NOMO-1 treated with dmso at 0.1 percent for 144 hours (cell line): ENCODE measurements around the gene PPP2R2C.

Experiments used
- DNase-seq: peaks from one replicate; lab custom pipeline; 2025; ENCODE audit not compliant: unreplicated experiment; lab: John Stamatoyannopoulos, UW

Gene PPP2R2C

DNA sequence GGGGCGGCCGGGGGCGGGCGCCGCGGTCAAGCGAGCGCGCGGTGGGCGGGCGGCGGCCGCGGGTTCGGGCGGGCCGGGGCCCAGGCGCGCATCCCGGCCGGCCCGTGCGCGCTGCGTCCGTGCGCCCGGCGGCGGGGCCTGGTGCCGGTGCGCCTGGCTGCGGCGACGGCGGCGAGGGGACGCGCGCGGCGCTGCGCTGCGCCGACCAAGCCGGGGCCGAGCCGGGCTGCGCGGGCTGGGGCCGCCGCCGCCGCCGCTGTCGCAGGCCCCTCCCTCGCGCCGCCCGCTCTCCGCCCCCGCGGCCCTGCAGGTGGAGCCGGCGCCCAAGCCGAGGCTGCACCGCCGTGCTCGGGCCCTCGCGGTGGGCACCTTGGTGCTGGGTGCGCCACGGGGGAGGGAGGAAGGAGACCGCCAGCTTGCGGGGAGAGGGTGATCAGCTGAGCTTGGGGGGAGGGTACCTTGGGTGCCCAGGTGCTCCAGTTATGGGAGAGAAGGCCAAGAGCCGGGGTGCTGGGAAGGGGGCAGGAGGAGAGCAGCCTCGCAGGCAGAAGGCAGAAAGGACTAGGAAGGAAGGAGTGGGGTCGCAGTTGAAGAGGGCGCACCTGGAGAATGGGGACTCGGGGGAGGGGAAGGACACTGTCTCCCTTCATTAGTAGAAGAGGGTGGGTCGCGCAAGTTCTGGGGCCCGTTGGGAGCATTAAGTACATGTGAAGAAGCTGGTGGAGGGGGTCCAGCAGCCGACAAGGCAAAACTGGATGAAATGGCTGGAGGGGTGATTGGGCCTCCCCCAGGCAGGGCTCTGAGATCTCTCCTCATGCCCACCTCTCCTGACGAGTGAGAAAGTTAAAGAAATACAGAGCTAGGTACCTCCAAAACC lies at the start of gene PPP2R2C:
TSS of gene PPP2R2C (minus strand) at position 228 of the 877 bp plus-strand sequence. CDS start 385 bp downstream, outside the sequence.
- DNase-seq, result no peak

DNA sequence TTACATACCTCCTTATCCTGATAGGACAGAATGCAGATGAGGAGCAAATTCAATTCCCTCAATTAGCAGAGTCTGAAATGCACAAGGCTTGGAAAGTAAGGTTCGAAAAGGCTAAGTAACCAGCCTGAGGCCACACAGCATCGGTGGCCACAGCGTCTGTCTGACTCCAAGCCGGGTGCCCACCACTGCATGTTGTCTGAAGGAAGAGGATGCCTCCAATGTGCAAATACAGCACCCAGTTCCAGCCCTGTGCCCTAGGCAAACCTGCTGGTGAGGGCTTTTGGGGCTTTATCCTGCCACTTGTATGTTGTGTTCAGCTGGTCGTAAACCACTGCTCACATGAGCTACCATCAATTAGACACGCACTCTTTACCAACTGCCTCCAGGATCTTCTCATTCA lies 48.6 kb upstream of the PPP2R2C start:
- DNase-seq, result no peak

DNA sequence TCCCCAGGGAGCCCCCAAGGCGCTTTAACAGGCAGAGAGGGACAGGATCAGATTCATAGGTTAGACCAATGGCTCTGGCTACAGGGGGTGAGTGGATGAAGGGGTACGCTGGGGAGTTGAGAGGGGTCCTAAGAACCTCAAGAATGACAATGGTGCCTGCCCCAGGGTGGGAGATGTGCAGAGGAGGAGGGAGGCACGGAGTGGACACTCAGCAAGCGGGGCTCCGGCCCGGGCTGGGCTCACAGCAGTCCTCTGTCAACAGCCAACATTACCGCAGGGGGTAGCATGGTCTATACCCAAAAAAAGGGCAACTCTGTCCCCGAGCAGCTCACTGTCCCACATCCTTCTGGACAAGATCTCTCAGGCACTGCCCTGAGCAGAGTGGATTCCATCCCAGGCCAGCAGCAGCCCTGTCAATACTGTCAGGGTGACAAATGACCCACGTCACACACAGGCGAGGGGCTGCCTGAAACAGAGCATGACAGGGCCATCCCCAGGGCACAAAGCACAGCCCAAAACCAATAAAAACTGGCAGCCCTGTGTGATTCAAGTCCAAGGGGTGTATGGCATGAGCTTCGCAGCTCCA lies 47.7 kb upstream of the PPP2R2C start:
- no peak for DNase-seq

DNA sequence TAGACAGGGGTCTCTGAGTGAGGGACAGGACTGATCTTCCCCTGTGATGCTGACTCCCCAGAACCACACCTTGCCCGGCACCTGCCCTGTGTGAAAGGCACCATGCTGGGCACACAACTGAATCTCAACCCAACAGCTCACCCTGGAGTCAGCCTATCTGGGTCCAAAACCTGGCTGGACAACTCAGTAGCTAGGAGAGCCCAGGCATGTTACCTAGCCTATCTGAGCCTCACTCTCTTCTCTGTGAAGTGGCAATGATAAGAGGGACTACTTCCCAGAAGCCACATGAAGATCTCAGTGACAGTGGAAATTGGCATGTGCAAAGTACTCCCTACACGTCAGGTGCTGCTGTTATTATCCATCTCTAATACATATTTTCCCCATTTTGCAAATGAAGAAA lies 44.8 kb upstream of the PPP2R2C start:
- DNase-seq, result no peak

DNA sequence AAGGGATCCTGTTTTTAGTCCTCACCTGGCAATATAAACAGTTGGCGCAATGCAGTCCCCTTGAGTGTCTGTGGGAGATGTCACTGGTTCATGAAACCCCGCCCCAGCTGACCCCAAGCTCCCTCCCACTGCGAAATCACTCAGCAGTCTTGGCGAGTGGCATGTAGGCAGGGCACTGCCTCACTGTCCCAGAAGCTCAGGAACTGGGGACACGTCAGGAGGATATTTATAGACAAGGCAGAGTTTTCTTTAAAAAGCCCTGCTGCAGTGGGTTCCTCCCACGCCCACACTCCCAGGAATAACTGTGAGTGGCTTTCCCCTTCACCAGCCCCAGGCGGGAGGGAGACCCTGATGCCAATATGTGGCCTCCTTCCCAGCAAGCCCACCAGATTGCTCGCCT lies 44.3 kb upstream of the PPP2R2C start:
- no peak for DNase-seq

DNA sequence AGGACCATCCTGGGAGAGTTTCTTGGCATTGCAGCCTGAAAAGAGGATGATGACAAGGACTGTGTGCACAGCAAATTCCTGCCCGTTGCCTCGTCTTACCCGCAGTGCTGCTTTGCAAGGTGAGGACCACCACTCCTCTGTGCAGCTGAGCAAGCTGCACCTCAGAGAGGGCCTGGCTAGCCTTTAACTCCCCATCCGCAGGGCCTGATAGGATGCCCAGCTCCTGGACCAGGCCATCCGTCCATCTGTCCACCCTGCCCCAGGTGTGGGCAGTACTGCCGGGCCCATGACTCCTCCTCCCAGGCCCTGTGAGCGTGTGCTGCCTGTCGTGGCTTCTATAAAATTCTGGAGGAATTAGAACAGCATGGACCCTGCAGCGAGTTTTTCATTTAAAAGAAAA lies 43.9 kb upstream of the PPP2R2C start:
- DNase-seq, result no peak

DNA sequence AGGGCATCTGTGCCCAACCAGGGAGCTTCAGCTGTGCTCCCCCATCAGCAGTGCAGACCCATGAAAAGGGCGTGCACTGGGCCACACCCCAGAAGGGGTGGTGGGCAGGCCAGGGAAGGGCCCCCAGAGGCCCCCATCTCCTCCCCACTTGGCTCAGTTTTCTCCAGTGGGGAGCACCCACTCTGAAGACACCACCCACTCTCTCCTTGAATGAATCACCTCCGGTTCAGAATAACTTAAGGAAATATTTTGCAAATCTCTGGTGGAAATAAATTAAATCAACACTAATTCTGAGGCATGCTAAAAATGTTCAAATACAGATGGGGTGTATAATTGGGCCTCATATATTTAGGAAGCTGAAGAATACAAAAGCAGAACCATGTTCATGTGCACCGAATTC lies 41.3 kb upstream of the PPP2R2C start:
- DNase-seq, result no peak

DNA sequence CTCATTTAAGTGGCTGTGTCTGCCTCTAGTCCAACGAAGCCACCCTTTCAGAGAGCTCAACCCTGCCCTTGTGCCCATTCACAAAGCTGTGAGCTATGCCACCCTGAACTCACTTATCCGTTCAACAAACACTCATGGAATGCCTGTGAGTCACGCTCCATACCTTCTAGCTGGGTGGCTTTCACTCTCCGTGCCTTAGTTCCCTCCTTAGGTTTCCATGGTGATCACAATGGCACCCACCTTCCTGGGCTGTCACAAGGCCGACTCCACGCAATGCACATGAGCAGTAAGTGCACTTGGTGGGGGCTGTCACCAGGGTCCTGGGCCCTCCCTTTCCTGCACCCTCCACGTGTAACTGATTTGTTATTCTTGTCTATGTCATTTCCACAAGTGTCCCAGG lies 37.2 kb upstream of the PPP2R2C start:
- no peak for DNase-seq

DNA sequence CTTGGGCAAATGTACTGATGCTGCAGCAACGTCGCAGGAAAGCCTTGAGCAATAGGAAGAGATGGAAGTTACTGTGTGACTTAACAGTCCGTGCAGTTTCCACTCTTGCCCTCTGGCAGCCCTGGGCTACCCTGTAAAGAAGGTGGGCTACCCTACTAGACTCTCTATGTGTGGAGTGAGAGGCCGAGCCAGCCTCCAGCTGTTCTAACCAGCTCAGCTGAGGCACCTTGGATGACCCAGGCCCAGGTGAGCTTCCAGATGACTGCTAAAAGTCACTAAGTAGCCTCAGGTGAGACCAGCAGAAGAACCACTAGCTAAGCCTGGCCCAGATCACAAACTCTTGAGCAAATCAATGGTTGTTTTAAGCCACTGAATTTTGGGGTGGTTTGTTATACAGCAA lies 34.9 kb upstream of the PPP2R2C start:
- DNase-seq, result no peak

DNA sequence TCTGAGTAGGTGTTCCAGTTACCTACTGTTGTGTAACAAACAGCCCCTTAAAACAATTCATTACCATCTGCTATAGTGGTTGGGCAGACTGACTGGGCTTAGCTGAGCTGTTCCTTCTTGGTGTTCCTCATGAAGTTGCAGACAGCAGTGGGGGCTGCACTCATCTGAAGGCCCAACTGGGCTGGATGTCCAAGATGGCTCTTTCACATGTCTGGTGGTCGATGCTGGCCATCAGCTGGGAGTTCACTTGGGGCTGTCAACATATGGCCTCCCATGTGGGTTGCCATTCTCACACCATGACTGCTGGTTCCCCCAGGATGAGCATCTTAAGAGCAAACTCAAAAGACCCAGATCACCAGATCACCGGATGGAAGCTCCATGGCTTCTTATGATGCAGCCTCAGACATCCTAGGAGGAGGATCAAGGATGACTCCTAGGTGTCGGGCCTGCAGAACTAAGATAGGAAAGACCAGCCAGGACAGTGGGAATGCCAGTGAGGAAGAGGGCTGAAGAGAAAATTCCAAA lies 34.3 kb upstream of the PPP2R2C start:
- DNase-seq, result no peak

DNA sequence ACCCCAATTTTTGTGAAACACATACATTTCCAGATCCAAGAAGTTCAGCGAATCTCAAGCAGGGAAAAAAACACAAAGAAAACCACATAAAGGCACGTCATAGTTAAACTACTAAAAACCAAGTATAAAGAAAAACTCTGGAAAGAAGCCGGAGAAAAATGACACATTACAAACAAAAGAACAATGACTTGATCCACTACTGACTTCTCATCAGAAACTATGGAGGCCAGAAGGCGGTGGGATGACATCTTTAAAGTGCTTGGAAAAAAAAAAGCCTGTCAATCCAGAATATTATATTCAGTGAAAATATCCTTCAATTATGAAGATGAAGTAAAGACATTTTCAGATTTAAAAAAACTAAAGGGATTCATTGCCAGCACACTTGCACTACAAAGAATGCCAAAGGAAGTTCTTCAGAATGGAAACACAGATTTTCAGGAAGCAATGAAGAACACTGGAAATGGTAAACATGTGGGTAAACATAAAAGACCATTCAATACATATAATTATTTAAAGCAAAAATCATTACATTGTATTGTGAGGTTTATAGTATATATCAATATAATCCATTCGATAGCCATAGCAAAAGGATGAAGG lies 32.6 kb upstream of the PPP2R2C start:
- DNase-seq, result no peak

DNA sequence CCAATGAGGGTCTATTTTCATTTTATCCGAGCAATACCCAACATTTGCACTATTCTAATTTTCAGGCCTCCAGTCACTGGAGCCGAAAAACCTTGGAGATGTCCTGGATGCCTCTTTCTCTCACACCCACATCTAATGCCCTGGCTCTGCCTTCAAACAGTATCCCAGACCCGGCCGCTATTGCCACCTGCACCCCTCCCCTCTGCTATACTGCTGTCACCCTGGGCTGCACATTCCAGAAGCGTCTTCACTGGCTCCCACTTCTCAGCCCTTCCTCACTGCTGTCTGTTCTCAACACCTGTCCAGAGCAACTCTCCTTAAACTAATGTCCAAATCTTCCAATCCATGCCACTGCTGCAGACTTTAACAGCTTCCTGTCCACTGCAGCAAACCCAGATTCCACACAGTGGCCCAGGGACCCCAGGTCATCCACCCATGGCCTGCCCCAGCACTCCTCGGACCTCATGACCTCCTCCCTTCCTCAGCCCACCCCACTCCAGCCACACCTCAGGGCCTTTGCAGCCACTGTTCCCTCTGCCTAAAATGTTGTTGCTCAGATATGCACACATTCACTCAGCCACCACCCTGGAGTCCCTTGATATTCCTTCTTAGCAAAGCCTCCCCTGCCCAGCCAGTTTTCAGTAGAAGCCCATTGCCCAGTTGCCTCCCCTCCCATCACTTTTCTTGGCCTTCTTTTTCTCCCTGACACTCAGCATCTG lies 30.5 kb upstream of the PPP2R2C start:
- DNase-seq, result no peak

DNA sequence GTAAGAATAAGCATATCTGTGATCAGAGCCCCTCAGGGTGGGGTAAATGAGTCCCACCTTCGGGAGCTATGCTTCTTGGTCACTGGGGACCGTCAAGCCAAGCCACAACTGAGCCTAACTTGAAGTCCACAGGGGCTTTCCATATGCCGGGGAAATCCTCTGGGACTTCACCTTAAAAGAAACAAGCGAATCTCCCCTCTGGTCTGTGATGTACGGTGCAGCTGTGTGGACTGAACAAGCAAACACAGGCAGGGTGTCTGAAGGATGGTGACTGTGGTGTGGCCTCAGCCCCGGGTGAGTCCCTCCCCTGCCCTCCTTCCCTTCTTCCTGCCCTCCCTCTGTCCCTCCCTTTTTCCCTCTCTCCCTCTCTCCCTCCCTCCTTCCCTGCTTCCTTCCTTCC lies 29.7 kb upstream of the PPP2R2C start:
- DNase-seq, result no peak

DNA sequence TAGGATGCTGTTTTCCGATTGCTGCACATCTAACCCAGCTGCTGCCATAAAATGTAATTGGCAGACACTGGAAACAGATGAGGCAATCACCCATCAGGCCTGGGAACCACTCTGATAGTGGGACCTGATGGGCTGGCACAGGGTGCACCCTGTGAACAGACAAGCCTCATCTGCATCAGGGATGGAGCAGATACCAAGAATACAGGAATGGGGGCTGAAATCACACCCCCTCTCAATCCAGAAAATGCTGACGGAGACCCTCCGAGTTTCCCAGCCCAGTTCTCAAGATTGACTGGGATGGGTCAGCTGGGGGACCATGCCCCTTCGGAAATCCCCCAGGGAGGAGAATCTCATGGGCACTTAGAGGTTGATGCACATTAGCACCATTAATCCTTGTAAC lies 28.8 kb upstream of the PPP2R2C start:
- DNase-seq, result no peak

DNA sequence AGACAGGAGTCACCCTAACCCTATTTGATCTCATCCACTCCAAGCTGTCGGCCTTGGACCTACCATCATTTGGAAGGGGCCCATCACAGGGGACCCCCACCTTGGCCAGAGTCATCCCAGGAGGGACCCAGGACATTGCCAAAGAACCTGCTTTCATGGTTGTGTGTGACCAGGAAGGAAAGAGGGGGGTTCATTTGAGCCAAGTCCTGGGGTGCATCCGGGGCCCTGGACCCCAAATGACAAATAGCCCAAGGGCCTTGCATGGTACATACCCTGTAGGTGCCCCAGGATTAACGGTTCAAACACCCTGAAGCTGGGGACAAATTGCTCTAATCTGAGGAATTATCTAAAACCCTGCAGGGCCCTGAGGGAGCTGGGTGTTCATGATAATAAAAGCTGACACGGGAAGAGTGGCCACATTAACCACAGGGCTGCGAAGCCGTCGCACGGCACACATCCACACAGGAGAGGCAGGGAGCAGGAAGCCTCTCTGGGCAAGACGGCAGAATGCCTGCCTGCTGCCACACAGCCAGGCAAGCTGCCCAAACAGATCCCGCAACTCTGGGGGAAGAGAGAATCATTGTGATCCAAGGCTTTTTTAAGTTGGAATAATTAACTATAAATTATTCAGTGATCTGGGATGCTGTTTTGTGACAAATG lies 28.2 kb upstream of the PPP2R2C start:
- no peak for DNase-seq

DNA sequence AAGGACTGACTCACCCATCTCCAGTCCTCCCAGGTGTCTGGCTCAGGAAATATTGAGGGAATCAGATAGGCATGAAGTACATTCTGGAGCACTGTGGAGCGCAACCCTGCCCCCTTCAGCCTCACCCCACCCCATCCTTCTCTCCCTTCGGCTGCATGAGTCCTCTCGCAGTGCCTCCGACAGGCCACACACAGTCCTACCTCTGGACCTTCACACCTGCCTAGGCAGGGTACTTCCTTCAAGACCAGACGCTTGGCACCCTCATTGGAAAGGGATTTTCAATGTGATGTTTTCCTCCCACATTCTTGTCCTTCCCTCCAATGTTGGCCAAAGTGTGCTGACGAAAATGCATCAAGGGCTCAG lies 26.8 kb upstream of the PPP2R2C start:
- no peak for DNase-seq

DNA sequence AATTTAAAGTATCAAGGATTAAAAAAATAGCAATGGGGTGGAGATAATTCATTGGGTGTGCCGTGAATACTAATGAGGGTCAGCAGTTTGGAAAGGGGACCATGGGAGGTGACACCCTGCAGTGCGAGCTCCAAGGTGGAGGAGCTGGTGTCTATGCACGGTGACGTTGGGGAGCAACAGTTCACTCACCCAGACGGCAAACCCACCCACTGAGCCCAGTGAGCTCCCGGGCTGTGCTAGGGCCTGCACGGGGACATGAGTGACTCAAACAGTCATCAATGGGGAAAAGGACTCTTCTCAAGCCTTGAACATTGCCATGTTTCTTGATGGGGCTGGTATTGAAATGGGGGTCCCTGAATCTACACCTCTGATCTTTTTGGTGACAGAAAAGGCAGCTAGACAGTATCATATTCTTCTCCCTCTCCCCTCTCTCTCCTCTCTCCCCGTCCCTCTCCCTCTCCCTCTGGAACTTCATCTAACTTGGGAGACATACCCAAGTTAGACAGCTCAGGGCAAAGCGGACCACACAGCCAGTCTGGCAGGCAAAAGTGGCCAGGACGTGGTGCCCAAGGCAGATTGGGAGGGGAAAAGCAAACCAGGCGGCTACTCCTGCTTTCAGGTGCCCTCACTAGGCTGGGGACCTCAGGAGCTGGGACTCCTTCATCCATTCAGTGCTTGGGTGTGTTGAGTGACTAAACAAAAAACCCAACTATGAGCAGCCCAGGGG lies 26.3 kb upstream of the PPP2R2C start:
- DNase-seq, result no peak

DNA sequence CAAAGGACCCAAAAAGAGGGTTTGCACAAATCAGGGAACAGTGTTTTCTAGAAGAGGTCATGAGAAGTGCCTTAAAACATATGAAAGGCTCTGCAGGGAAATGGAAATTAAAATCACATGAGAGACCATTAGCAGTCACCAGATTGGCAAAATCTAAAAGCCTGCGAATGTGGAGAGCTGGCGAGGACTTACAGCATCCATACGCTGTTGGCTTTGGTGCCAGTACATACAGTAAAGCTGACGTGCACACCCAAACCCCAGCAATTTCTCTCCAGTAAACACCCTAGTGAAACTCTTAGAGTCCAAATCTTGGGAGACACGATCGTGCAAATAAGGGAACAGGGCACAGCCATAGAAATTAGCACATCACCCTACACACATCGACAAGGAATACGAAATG lies 25.4 kb upstream of the PPP2R2C start:
- no peak for DNase-seq

DNA sequence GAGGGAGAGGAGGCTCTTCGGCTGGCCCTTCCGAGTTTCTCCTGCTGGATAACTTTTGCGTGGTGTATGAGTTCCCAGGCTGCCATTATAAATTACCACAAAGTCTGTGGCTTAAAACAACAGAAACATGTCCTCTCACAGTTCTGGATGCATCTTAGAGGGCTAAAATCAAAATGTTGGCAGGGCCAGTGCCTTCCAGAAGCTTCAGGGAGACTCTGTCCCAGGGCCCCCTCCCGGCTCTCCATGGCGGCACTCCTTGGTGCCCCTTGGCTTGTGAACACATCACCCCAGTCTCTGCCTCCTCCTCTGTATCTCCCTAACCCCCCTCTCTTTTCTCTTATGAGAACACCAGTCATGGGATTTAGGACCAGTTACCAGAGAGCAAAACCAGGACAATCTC lies 23.3 kb upstream of the PPP2R2C start:
- no peak for DNase-seq

DNA sequence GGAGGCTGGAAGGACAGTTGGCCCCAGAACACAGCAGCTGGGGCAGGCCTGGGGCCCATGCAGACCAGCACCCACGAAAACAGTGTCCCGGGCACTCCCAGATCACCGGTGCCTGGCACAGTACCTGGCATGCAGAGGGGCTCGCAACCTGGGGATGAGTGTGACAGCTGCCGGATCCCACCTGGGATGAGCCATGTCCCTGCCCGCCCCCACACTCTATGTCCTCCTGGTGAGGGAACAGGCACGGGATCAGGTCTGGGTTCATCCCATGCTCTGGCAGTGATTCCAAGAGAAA lies 22.8 kb upstream of the PPP2R2C start:
- no peak for DNase-seq
